ENCODE measurements around the gene BDKRB1. TPM values are rescaled to one million over a fixed set of nuclear protein-coding genes. Genes with fewer than 3 reads are reported as not detected.
"Not testable (repeated sequence)": the region's sequence is repeated elsewhere in the genome, so short reads cannot be mapped to it uniquely, and the experiment has no call there.

The BDKRB1 gene
- total and polyA plus RNA-seq, 2 experiments from 2014 or later, result 5.5 to 12.9 TPM

DNA sequence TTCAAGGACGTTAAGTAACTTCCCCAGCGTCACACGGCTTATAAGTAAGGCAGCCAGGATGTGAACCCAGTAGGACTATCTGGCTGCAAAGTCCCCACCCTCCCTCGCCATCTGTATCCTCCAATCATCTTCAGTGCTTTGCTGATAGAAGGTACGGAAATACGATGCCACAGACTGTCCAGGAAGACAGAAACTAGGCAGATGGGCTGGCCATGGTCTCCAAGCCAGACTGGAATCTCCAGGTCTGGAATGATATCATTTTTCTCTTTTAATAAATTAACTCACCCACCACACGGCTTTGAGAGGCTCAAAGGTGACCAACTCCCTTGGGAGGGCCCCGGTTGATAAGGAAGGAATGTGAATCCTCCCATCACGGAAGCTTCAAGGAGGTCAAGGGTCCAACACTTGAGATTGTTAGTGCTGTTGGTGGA lies 16.3 kb upstream of the BDKRB1 start:
- H3K4me3 ChIP-seq, result no peak overlapping the region
- no peaks in the 10 kb centered on the region for H4K20me1 ChIP-seq (ENCODE audit: insufficient read depth)
- H3K27me3 ChIP-seq (replicated peaks; ENCODE audit: insufficient read depth), result no peaks in the 10 kb centered on the region
- H3K9me3 ChIP-seq (ENCODE audit: low read depth), result no peaks in the 10 kb centered on the region
- H3K4me2 ChIP-seq (ENCODE audit: unreplicated experiment), result no peak overlapping the region
- peaks cover 3% of the 10 kb centered on the region; the same call in 1 of the 2 replicates for H3F3A ChIP-seq (ENCODE audit: insufficient read depth)
- DNase-seq, result no peak
- H2AFZ ChIP-seq, result no peak overlapping the region
- no peaks in the 10 kb centered on the region; the same call in 1 of the 2 replicates for H3K36me3 ChIP-seq (ENCODE audit: low read depth)
- in situ Hi-C loops (cut with MboI), result no loop called here
- no peak overlapping the region for H3K27ac ChIP-seq
- no peaks in the 10 kb centered on the region for H3K9me2 ChIP-seq (ENCODE audit: insufficient read depth)
- TF ChIP-seq EZH2 (IDR thresholded peaks at IDR 0.05; ENCODE audit: insufficient read depth, poor library complexity, severe bottlenecking), result no peak
- no peak for TF ChIP-seq EZH2phosphoT487 (IDR thresholded peaks at IDR 0.05; ENCODE audit: insufficient read depth, low read depth)
- 93 to 95% methylated on average over 9 of the region's 9 CpGs for WGBS, 2 experiments (ENCODE audit: low coverage in 1 of 2, low lambda C conversion rate in 2 of 2, missing lambda C conversion rate in 2 of 2)
- H3K79me2 ChIP-seq (ENCODE audit: insufficient read depth), result no peaks in the 10 kb centered on the region
- H3K4me1 ChIP-seq (ENCODE audit: insufficient read depth), result no peaks in the 10 kb centered on the region
- no peak overlapping the region for H3K9ac ChIP-seq

DNA sequence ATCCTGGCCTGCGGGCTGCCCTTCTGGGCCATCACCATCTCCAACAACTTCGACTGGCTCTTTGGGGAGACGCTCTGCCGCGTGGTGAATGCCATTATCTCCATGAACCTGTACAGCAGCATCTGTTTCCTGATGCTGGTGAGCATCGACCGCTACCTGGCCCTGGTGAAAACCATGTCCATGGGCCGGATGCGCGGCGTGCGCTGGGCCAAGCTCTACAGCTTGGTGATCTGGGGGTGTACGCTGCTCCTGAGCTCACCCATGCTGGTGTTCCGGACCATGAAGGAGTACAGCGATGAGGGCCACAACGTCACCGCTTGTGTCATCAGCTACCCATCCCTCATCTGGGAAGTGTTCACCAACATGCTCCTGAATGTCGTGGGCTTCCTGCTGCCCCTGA lies 15.4 kb upstream of the BDKRB1 start:
- TF ChIP-seq EZH2 (IDR thresholded peaks at IDR 0.05; ENCODE audit: insufficient read depth, poor library complexity, severe bottlenecking), result no peak
- TF ChIP-seq EZH2phosphoT487 (IDR thresholded peaks at IDR 0.05; ENCODE audit: insufficient read depth, low read depth), result no peak
- H3K4me2 ChIP-seq (ENCODE audit: unreplicated experiment), result no peak overlapping the region
- no peak overlapping the region for H2AFZ ChIP-seq

DNA sequence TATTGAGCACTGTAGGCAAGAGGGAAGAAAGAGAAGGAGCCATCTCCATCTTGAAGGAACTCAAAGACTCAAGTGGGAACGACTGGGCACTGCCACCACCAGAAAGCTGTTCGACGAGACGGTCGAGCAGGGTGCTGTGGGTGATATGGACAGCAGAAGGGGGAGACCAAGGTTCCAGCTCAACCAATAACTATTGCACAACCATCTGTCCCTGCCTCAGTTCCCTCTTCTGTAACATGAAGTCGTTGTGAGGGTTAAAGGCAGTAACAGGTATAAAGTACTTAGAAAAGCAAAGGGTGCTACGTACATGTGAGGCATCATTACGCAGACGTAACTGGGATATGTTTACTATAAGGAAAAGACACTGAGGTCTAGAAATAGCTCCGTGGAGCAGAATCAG lies 13.9 kb upstream of the BDKRB1 start:
- in situ Hi-C loops (cut with MboI), result no loop called here
- Histone ChIP-seq H2AFZ (no peak overlapping the region), H3K9ac (no peak overlapping the region), H3K4me3 (no peak overlapping the region), H3K79me2 (ENCODE audit: insufficient read depth) (no peaks in the 10 kb centered on the region), H4K20me1 (ENCODE audit: insufficient read depth) (no peaks in the 10 kb centered on the region), H3F3A (ENCODE audit: insufficient read depth) (peaks cover 23% of the 10 kb centered on the region), H3K4me1 (ENCODE audit: insufficient read depth) (peaks cover 16% of the 10 kb centered on the region), H3K9me2 (ENCODE audit: insufficient read depth) (no peaks in the 10 kb centered on the region), H3K27me3 (replicated peaks; ENCODE audit: insufficient read depth) (no peaks in the 10 kb centered on the region), H3K36me3 (ENCODE audit: low read depth) (no peaks in the 10 kb centered on the region; the same call in 1 of the 2 replicates), H3K4me2 (ENCODE audit: unreplicated experiment) (no peak overlapping the region), H3K27ac (no peak overlapping the region), H3K9me3 (ENCODE audit: low read depth) (no peaks in the 10 kb centered on the region)
- 95 to 97% methylated on average over 10 of the region's 10 CpGs for WGBS, 2 experiments (ENCODE audit: low coverage in 1 of 2, low lambda C conversion rate in 2 of 2, missing lambda C conversion rate in 2 of 2)
- TF ChIP-seq EZH2 (IDR thresholded peaks at IDR 0.05; ENCODE audit: insufficient read depth, poor library complexity, severe bottlenecking) (no peak), EZH2phosphoT487 (IDR thresholded peaks at IDR 0.05; ENCODE audit: insufficient read depth, low read depth) (no peak)
- DNase-seq, result no peak

More for the DNA sequence above, 15.4 kb upstream of the BDKRB1 start:
- in situ Hi-C loops (cut with MboI), result no loop called here
- no peak overlapping the region for H3K4me3 ChIP-seq
- 96% methylated on average over 17 to 18 of the region's 18 CpGs for WGBS, 2 experiments (ENCODE audit: low coverage in 1 of 2, low lambda C conversion rate in 2 of 2, missing lambda C conversion rate in 2 of 2)
- no peak overlapping the region for H3K27ac ChIP-seq
- no peaks in the 10 kb centered on the region for H3K9me3 ChIP-seq (ENCODE audit: low read depth)
- H3K4me1 ChIP-seq (ENCODE audit: insufficient read depth), result peaks cover 3% of the 10 kb centered on the region
- H3K27me3 ChIP-seq (replicated peaks; ENCODE audit: insufficient read depth), result no peaks in the 10 kb centered on the region
- peaks cover 11% of the 10 kb centered on the region for H3F3A ChIP-seq (ENCODE audit: insufficient read depth)
- H3K9ac ChIP-seq, result no peak overlapping the region
- no peak for DNase-seq
- no peaks in the 10 kb centered on the region; the same call in 1 of the 2 replicates for H3K36me3 ChIP-seq (ENCODE audit: low read depth)
- H3K79me2 ChIP-seq (ENCODE audit: insufficient read depth), result no peaks in the 10 kb centered on the region
- no peaks in the 10 kb centered on the region for H3K9me2 ChIP-seq (ENCODE audit: insufficient read depth)
- no peaks in the 10 kb centered on the region for H4K20me1 ChIP-seq (ENCODE audit: insufficient read depth)

GRCh38 chr14:96243785-96244184 lies 12.2 kb upstream of the BDKRB1 start:
- Histone ChIP-seq H3K4me3 (no peak overlapping the region), H3K27ac (no peak overlapping the region), H3K4me2 (ENCODE audit: unreplicated experiment) (no peak overlapping the region), H3K9me2 (ENCODE audit: insufficient read depth) (no peaks in the 10 kb centered on the region), H3K36me3 (ENCODE audit: low read depth) (no peaks in the 10 kb centered on the region; the same call in 1 of the 2 replicates), H3K79me2 (ENCODE audit: insufficient read depth) (no peaks in the 10 kb centered on the region), H4K20me1 (ENCODE audit: insufficient read depth) (no peaks in the 10 kb centered on the region), H3K4me1 (ENCODE audit: insufficient read depth) (peaks cover 32% of the 10 kb centered on the region), H3F3A (ENCODE audit: insufficient read depth) (peaks cover 40% of the 10 kb centered on the region), H2AFZ (no peak overlapping the region), H3K9me3 (ENCODE audit: low read depth) (no peaks in the 10 kb centered on the region), H3K27me3 (replicated peaks; ENCODE audit: insufficient read depth) (no peaks in the 10 kb centered on the region), H3K9ac (no peak overlapping the region)
- TF ChIP-seq EZH2phosphoT487 (IDR thresholded peaks at IDR 0.05; ENCODE audit: insufficient read depth, low read depth) (no peak), EZH2 (IDR thresholded peaks at IDR 0.05; ENCODE audit: insufficient read depth, poor library complexity, severe bottlenecking) (no peak)
- DNase-seq, result no peak
- in situ Hi-C loops (cut with MboI), result no loop called here
- 43 to 50% methylated on average over 5 of the region's 5 CpGs for WGBS, 2 experiments (ENCODE audit: low coverage in 1 of 2, low lambda C conversion rate in 2 of 2, missing lambda C conversion rate in 2 of 2)

DNA sequence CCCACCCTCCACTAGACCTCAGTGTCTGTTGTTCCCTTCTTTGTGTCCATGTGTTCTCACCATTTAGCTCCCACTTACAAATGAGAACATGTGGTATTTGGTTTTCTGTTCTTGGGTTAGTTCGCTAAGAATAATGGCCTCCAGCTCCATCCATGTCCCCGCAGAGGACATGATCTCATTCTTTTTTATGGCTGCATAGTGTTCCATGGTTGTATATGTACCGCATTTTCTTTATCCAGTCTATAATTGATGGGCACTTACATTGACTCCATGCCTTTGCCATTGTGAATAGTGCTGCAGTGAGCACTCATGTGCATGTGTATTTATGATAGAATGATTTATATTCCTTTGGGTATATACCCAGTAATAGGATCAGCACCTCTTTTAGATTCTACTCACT lies 10.9 kb upstream of the BDKRB1 start:
- H3K4me2 ChIP-seq (ENCODE audit: unreplicated experiment); H4K20me1 ChIP-seq (ENCODE audit: insufficient read depth); H3K27me3 ChIP-seq (replicated peaks; ENCODE audit: insufficient read depth); H3K9ac ChIP-seq; H3K9me2 ChIP-seq (ENCODE audit: insufficient read depth); H3K4me3 ChIP-seq; H3K79me2 ChIP-seq (ENCODE audit: insufficient read depth); H3K36me3 ChIP-seq (ENCODE audit: low read depth); in situ Hi-C loops (cut with MboI); H3K9me3 ChIP-seq (ENCODE audit: low read depth); H2AFZ ChIP-seq; DNase-seq: not testable (repeated sequence)
- WGBS, 2 experiments (ENCODE audit: low coverage in 1 of 2, low lambda C conversion rate in 2 of 2, missing lambda C conversion rate in 2 of 2), result 86 to 90% methylated on average over 3 of the region's 3 CpGs
- peak overlapping the region; percentile 96; the same call in 1 of the 2 replicates for H3K27ac ChIP-seq
- H3F3A ChIP-seq (ENCODE audit: insufficient read depth), result peaks cover 50% of the 10 kb centered on the region
- peaks cover 42% of the 10 kb centered on the region for H3K4me1 ChIP-seq (ENCODE audit: insufficient read depth)

Measured in GM23248 (cell line).